ENCODE results near the gene SLC19A2. TPM values are rescaled to one million over a fixed set of nuclear protein-coding genes. Genes with fewer than 3 reads are reported as not detected.

The SLC19A2 gene
- total RNA-seq, 4 donors from 2014 or later: 48.8 to 195 (median 96.0) TPM

DNA sequence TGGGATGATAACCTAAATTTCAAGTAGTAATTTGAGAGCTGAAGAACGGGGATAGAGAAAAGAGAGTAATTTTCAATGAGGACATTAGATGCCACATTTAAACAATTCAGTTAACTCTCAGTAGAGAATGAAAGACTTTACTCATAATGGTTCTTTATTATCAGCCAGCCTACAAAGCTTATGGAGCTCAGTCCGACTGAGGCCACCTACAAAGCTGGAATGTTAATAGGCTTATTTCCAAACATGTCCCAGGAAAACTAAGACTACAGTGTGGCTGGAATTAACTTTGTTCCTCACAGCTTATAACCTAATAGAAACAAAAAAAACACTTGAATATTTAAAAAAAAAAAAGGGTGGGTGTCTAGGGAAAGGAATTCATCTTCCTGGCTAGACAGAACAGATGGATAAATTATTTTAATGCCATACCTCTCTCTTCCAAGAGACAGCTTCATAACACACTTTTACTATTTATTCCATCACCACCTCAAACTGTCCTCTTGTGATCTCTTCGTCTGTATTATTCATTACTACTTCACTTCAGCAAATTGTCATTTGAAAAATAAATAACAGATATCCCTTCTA is 9.8 kb downstream of the SLC19A2 start:
- DNase-seq (ENCODE audit: low spot score) (no peak), ATAC-seq (ENCODE audit: low FRiP score) (no peak)
- TF ChIP-seq, protein P1, sequence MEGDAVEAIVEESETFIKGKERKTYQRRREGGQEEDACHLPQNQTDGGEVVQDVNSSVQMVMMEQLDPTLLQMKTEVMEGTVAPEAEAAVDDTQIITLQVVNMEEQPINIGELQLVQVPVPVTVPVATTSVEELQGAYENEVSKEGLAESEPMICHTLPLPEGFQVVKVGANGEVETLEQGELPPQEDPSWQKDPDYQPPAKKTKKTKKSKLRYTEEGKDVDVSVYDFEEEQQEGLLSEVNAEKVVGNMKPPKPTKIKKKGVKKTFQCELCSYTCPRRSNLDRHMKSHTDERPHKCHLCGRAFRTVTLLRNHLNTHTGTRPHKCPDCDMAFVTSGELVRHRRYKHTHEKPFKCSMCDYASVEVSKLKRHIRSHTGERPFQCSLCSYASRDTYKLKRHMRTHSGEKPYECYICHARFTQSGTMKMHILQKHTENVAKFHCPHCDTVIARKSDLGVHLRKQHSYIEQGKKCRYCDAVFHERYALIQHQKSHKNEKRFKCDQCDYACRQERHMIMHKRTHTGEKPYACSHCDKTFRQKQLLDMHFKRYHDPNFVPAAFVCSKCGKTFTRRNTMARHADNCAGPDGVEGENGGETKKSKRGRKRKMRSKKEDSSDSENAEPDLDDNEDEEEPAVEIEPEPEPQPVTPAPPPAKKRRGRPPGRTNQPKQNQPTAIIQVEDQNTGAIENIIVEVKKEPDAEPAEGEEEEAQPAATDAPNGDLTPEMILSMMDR (IDR thresholded peaks at IDR 0.05): no peak

DNA sequence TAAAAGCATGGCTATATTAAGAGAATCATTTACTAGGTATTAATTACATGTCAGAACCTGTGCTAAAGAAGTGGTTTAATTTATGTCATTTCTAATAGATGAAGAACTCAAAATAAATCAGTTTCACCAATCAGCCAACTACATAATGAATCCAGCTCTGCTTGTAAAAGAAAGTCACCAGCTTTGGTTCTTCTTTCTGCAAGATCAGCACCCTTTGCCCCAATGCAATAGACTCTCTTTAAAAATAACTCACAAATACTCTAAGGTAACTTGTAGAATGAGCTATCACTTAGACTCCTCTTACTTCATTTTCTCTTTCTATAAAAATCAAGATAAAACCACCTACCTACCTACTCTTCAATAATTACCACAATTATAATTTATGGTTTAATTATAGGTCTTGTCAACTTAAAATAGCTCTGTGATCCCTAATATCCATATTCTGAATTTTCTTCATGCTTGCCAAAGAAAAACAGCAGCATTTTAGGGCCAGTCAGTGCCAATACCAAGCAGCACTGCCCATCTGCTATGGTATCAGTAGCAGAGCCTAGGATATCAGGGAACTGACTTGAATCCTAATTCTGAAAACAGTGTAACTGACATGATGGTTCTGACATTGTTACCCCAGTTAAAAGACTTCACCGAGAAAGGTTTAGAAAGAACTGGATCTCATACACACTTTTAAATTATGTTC is 11.3 kb downstream of the SLC19A2 start:
- DNase-seq (ENCODE audit: low spot score): no peak
- no peak for ATAC-seq (ENCODE audit: low FRiP score)
- TF ChIP-seq, protein P1 (IDR thresholded peaks at IDR 0.05): no peak

DNA sequence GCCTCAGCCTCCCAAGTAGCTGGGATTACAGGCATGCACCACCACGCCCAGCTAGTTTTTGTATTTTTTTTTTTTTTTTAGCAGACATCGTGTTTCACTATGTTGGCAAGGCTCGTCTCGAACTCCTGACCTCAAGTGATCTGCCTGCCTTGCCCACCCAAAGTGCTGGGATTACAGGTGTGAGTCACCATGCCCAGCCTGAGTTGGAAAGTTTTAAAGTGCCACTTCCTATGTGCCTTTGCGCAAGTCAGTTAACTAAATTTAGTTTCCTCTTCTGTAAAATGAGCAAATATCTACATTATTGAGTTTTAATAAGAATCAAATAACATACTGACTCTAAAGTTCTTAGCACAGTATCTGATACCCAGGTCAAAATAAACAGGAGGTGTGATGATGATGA is 12.4 kb downstream of the SLC19A2 start:
- ATAC-seq (ENCODE audit: low FRiP score) (no peak), DNase-seq (ENCODE audit: low spot score) (no peak)
- TF ChIP-seq, protein P1 (IDR thresholded peaks at IDR 0.05): no peak

DNA sequence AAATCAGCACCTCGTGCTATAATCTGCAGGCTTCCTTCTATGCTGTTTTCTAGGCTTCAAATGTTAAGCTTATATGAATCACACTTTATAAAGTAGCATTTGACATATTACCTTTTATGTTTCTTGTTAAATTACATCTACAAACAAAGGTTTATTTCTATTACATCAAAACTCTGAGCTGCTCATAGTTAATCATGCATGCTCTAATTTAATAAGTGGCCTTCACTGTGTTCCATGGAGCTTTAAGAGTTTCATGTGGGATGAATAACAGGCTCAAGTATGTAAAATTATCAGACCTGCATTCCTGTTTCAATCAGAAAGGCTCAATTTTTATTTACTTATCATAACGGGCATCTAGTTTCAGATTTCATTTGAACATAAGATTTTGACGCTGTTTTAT is 13.0 kb downstream of the SLC19A2 start:
- TF ChIP-seq, protein P1 (IDR thresholded peaks at IDR 0.05): no peak
- no peak for DNase-seq (ENCODE audit: low spot score)
- ATAC-seq (ENCODE audit: low FRiP score): no peak

DNA sequence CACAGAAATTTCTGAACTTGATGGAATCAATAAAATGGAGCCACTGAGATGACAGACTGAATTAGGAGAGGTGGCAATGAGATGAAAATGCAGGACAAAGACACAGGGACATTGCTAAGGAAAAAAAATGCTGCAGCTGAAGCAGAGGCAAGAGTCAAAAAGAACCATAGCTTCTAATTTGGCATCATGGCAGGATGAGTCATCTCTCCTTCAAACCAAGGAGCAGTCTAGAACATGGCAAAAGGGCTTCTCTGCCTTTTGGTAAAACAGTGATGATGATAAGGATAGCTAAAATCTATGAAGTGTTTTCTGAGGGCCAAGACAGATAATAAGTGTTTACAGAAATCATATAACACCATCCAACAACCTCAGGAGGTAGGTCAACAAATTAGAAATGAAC is 16.8 kb downstream of the SLC19A2 start:
- DNase-seq (ENCODE audit: low spot score): no peak
- TF ChIP-seq, protein P1 (IDR thresholded peaks at IDR 0.05): no peak
- no peak for ATAC-seq (ENCODE audit: low FRiP score)

DNA sequence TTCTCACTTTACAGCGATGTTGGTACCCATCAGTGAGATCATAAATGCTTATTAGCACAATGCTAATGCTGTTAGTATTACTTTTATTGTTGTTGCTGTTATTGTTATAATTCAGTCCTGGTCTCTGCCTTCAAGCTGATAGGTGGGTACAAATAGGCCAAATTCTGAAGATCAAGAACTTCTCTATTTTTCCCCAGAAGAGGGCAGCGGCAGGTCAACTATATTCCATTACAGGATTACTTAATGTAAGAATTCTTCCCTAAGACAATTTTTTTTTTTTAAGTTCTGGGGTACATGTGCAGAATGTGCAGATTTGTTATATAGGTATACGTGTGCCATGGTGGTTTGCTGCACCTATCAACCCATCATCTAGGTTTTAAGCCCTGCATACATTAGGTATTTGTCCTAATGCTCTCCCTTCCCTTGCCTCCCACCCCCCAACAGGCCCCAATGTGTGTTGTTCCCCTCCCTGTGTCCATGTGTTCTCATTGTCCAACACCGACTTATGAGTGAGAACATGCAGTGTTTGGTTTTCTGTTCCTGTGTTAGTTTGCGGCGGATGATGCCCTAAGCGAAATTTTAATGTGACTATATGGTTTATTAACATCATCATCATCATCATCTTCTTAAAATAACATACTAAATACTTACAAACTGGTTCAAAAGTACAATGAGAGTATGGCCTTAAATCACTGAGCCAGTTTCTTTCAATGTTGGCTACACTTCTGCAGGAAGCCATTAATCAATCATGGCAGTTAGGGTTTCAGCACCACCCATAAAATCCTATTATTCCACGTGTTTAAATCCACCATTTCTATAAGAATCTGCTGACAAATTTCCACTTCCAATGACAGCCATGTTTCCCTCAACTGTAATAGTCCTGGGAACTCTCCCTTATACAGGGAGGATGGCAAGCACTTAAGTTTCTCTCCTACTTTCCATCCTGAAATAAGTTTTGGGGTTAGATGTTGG is 19.2 kb downstream of the SLC19A2 start:
- ATAC-seq (ENCODE audit: low FRiP score) (no peak), DNase-seq (ENCODE audit: low spot score) (no peak)
- TF ChIP-seq, protein P1 (IDR thresholded peaks at IDR 0.05): no peak
